Esophagus muscularis mucosa (tissue), 4 donors: ENCODE measurements around the gene CFI. TPM values are rescaled to one million over a fixed set of nuclear protein-coding genes. Genes with fewer than 3 reads are reported as not detected.

Experiments used
- DNase-seq: peaks from one replicate; pipeline ENCODE4 v3.0.0-alpha.2; 2017; ENCODE audit errors: extremely low spot score
- H3K27ac ChIP-seq, 4 donors: fragments of 200-600 bp; sonication (generic); replicated peaks in 1 of 4; 1 replicate in 3 of 4; 2 replicates in 1 of 4; pipeline ENCODE4 v1.5.1; 2016 to 2019; ENCODE audit warnings: mild to moderate bottlenecking in 1 of 4
- H3K27me3 ChIP-seq, 4 donors: fragments of 200-600 bp; sonication (generic); one replicate each; pipeline versions ENCODE4 v1.5.1 to v1.6.0; 2016 to 2019
- H3K36me3 ChIP-seq, 4 donors: fragments of 200-600 bp; sonication (generic); one replicate each; pipeline ENCODE4 v1.5.1; 2016 to 2019
- H3K4me1 ChIP-seq, 4 donors: fragments of 200-600 bp; sonication (generic); one replicate each; pipeline ENCODE4 v1.5.1; 2016 to 2019
- H3K4me3 ChIP-seq, 4 donors: fragments of 200-600 bp; sonication (generic); 1 replicate in 2 of 4; 2 replicates in 2 of 4; pipeline ENCODE4 v1.5.1; 2016 to 2019; ENCODE audit warnings: mild to moderate bottlenecking in 4 of 4, moderate library complexity in 1 of 4
- H3K9me3 ChIP-seq, 4 donors: fragments of 200-600 bp; sonication (generic); 1 replicate in 3 of 4; 2 replicates in 1 of 4; pipeline ENCODE4 v1.5.1; 2016 to 2019
- CTCF ChIP-seq, 3 experiments: fragments of 200-600 bp in 2 of 3; fragments of 450-650 bp in 1 of 3; sonication (generic) in 2 of 3; IDR thresholded peaks; one replicate each; pipeline ENCODE4 v1.5.1; 2017 to 2019; ENCODE audit warnings: antibody characterized with exemption in 3 of 3, mild to moderate bottlenecking in 2 of 3, moderate library complexity in 1 of 3
- EP300 ChIP-seq: sonication (generic); formaldehyde crosslinking; IDR thresholded peaks from one replicate; pipeline ENCODE4 v1.6.1; 2017; ENCODE audit warnings: antibody characterized with exemption
- POLR2A ChIP-seq: fragments of 450-650 bp; IDR thresholded peaks from one replicate; pipeline ENCODE4 v1.6.1; 2017; ENCODE audit warnings: antibody characterized with exemption, moderate library complexity, mild to moderate bottlenecking, low read depth
- POLR2AphosphoS5 ChIP-seq, 2 donors: sonication (generic); formaldehyde crosslinking; IDR thresholded peaks; one replicate each; pipeline ENCODE4 v1.6.1; 2017; ENCODE audit warnings: antibody characterized with exemption in 2 of 2
- WGBS: methylation state at CpG from one replicate; pipeline ENCODE4 v1.1.5; 2018; 5-methylcytosine and 5-hydroxymethylcytosine counted together
- intact Hi-C: fragments of 100-400 bp; cut with DNase I; formaldehyde crosslinking; loops from one replicate; pipeline ENCODE4 v1.15.1; 2023
- total RNA-seq, 4 donors: library from RNA; depleted of rRNA; stranded (reverse); fragments of >200 nt; gene quantifications; one replicate each; pipeline versions ENCODE4 v1.1.0 to v1.2.1, GENCODE V29; 2016

Gene CFI
- total RNA-seq, 4 donors from 2014 or later: 8.7 to 10.6 (median 9.9) TPM

- intact Hi-C loops: loop anchor here (5.0 kb wide), 1 partner anchor 168 kb away; no protein-coding TSS in a partner anchor
- Histone ChIP-seq H3K27me3 (no peaks in the 10 kb centered on the region), H3K4me3 (no peak overlapping the region), H3K36me3 (no peaks in the 10 kb centered on the region), H3K27ac (no peak overlapping the region), H3K9me3 (no peaks in the 10 kb centered on the region), H3K4me1 (peaks cover 0 to 5% (median 2%) of the 10 kb centered on the region in 4 donors)
- no peak for TF ChIP-seq POLR2AphosphoS5 (IDR thresholded peaks at IDR 0.05)
- no peak for TF ChIP-seq POLR2A
- TF ChIP-seq CTCF (IDR thresholded peaks at IDR 0.05): no peak
- no peak for TF ChIP-seq EP300
- 100% methylated on average over 2 of the region's 2 CpGs for WGBS
- no peak for DNase-seq
Measured at GRCh38 chr4:109809655-109810054, 7.9 kb upstream of the CFI start.

- DNase-seq: no peak
- no peaks in the 10 kb centered on the region for H3K9me3 ChIP-seq
- H3K27ac ChIP-seq: no peak overlapping the region
- intact Hi-C loops: no loop called here
- no peaks in the 10 kb centered on the region for H3K27me3 ChIP-seq
- H3K4me3 ChIP-seq: no peak overlapping the region
- no peak for TF ChIP-seq EP300
- TF ChIP-seq POLR2A: no peak
- TF ChIP-seq CTCF (IDR thresholded peaks at IDR 0.05): peak in 1 of 3 experiments; percentile 26
- 35% methylated on average over 4 of the region's 4 CpGs for WGBS
- H3K4me1 ChIP-seq: no peaks in the 10 kb centered on the region
- no peaks in the 10 kb centered on the region for H3K36me3 ChIP-seq
Measured at GRCh38 chr4:109803924-109804571, 2.2 kb upstream of the CFI start.

- intact Hi-C loops: no loop called here
- H3K27ac ChIP-seq: peak overlapping the region in 2 of 4 donors; percentile 15 to 30
Measured at GRCh38 chr4:109801099-109801789, 555 bp downstream of the CFI start.

GRCh38 chr4:109798866-109799265 lies 2.9 kb downstream of the CFI start:
- H3K27ac ChIP-seq: no peak overlapping the region
- intact Hi-C loops: no loop called here

More at GRCh38 chr4:109801099-109801789, 555 bp downstream of the CFI start:
- peaks cover 0 to 4% (median 0%) of the 10 kb centered on the region in 4 donors for H3K9me3 ChIP-seq
- DNase-seq: no peak
- WGBS: 62% methylated on average over 4 of the region's 4 CpGs
- H3K27me3 ChIP-seq: no peaks in the 10 kb centered on the region
- no peak for TF ChIP-seq CTCF (IDR thresholded peaks at IDR 0.05)
- TF ChIP-seq EP300: no peak
- TF ChIP-seq POLR2AphosphoS5 (IDR thresholded peaks at IDR 0.05): no peak
- TF ChIP-seq POLR2A: no peak
- H3K4me3 ChIP-seq: peak overlapping the region; percentile 9 to 40 (median 29)
- H3K36me3 ChIP-seq: no peaks in the 10 kb centered on the region
- no peaks in the 10 kb centered on the region for H3K4me1 ChIP-seq

More at GRCh38 chr4:109798866-109799265, 2.9 kb downstream of the CFI start:
- H3K4me3 ChIP-seq: no peak overlapping the region
- peaks cover 0 to 11% (median under 1%) of the 10 kb centered on the region in 4 donors for H3K9me3 ChIP-seq
- no peaks in the 10 kb centered on the region for H3K27me3 ChIP-seq
- DNase-seq: no peak
- TF ChIP-seq CTCF (IDR thresholded peaks at IDR 0.05) (no peak), POLR2A (no peak), EP300 (no peak), POLR2AphosphoS5 (IDR thresholded peaks at IDR 0.05) (no peak)
- H3K36me3 ChIP-seq: no peaks in the 10 kb centered on the region
- H3K4me1 ChIP-seq: no peaks in the 10 kb centered on the region
